MCF 10A (cell line): Measurements from ENCODE around the gene TGFB2. TPM values are rescaled to one million over a fixed set of nuclear protein-coding genes. Genes with fewer than 3 reads are reported as not detected.
A peak's percentile ranks its signal among the peaks of the same experiment; 100 is the strongest.

Source experiments
- BruUV-seq: library from RNA; stranded (reverse); fragments of 400-500 nt; replicated peaks from 2 replicates; lab custom pipeline; 2021; lab: Mats Ljungman, UMichigan
- CTCF ChIA-PET: fragments of 300-600 bp; sonication (Branson Sonifier 250); formaldehyde crosslinking; extraction: SDS; loops from one replicate; lab custom pipeline; 2021; ENCODE audit warnings: antibody characterized with exemption, inconsistent platforms; lab: Yijun Ruan, JAX
- POLR2A ChIA-PET: fragments of 300-600, 350-650 bp; sonication (Branson Sonifier 250); formaldehyde crosslinking; extraction: SDS; loops from one replicate; lab custom pipeline; 2020; ENCODE audit warnings: antibody characterized with exemption, inconsistent platforms; lab: Yijun Ruan, JAX
- DNase-seq: peaks from one replicate; pipeline ENCODE4 v3.0.0-alpha.2; 2018; ENCODE audit not compliant: unreplicated experiment
- H3K27ac Mint-ChIP-seq: one replicate; pipeline ENCODE4 v1.8.0; 2022; ENCODE audit warnings: mild to moderate bottlenecking, low read depth, mixed read lengths; ENCODE audit not compliant: unreplicated experiment
- H3K27me3 Mint-ChIP-seq: one replicate; pipeline ENCODE4 v1.8.0; 2022; ENCODE audit warnings: mixed read lengths; ENCODE audit not compliant: insufficient read depth, unreplicated experiment
- H3K36me3 Mint-ChIP-seq: one replicate; pipeline ENCODE4 v1.8.0; 2022; ENCODE audit warnings: mild to moderate bottlenecking, moderate library complexity, mixed read lengths; ENCODE audit not compliant: insufficient read depth, unreplicated experiment
- H3K4me1 Mint-ChIP-seq: one replicate; pipeline ENCODE4 v1.8.0; 2022; ENCODE audit warnings: mixed read lengths; ENCODE audit not compliant: insufficient read depth, unreplicated experiment
- H3K4me3 Mint-ChIP-seq: one replicate; pipeline ENCODE4 v1.8.0; 2022; ENCODE audit warnings: mild to moderate bottlenecking, moderate library complexity, mixed read lengths; ENCODE audit not compliant: unreplicated experiment
- H3K9me3 Mint-ChIP-seq: one replicate; pipeline ENCODE4 v1.8.0; 2022; ENCODE audit warnings: mixed read lengths; ENCODE audit not compliant: unreplicated experiment
- intact Hi-C: fragments of 100-400 bp; cut with micrococcal nuclease; formaldehyde crosslinking; loops from 2 replicates; pipeline ENCODE4 v1.14.1; 2022
- total RNA-seq: library from RNA; stranded (reverse); gene quantifications from 2 replicates; pipeline ENCODE4 v1.2.3, GENCODE V29; 2022
- TF ChIP-seq, protein P1 (sequence below): fragments of 200-600 bp; IDR thresholded peaks from one replicate; pipeline ENCODE4 v1.8.0; 2022; ENCODE audit warnings: antibody characterized with exemption, mild to moderate bottlenecking; ENCODE audit not compliant: unreplicated experiment

TGFB2 gene
- total RNA-seq, 1 experiment from 2014 or later, result 6.3 TPM

DNA sequence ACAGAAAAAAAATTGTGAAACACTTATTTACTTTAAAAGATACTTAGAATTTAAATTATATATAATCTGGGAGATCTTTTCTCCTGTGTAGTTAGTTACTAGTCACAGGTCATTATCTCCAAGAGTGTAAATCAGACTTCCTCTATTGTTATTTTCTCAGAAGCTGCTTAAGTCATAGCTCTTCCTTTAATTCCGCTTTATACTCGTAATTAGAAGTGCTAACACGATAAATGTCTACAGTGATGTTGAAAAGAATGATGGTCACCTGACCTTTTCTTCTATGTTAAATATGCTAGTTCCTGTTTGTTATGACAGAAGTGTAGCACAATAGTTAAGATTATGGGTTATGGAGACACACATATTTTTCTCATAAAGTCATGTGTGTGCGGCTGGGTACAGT lies 123.6 kb downstream of the TGFB2 start:
- Mint-ChIP-seq H3K4me3 (no peak overlapping the region), H3K27me3 (no peaks in the 10 kb centered on the region), H3K4me1 (peaks cover 11% of the 10 kb centered on the region), H3K9me3 (no peaks in the 10 kb centered on the region), H3K36me3 (no peaks in the 10 kb centered on the region), H3K27ac (no peak overlapping the region)
- POLR2A ChIA-PET, result interaction anchor here (0.9 to 1.0 kb wide), 2 partner anchors 9 to 47 kb away, joined by 3 to 6 read pairs; no protein-coding TSS in a partner anchor
- intact Hi-C loops, result no loop called here
- TF ChIP-seq, protein P1, sequence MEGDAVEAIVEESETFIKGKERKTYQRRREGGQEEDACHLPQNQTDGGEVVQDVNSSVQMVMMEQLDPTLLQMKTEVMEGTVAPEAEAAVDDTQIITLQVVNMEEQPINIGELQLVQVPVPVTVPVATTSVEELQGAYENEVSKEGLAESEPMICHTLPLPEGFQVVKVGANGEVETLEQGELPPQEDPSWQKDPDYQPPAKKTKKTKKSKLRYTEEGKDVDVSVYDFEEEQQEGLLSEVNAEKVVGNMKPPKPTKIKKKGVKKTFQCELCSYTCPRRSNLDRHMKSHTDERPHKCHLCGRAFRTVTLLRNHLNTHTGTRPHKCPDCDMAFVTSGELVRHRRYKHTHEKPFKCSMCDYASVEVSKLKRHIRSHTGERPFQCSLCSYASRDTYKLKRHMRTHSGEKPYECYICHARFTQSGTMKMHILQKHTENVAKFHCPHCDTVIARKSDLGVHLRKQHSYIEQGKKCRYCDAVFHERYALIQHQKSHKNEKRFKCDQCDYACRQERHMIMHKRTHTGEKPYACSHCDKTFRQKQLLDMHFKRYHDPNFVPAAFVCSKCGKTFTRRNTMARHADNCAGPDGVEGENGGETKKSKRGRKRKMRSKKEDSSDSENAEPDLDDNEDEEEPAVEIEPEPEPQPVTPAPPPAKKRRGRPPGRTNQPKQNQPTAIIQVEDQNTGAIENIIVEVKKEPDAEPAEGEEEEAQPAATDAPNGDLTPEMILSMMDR, result no peak
- CTCF ChIA-PET, result interaction anchor here (0.6 to 1.3 kb wide), 4 partner anchors 9 to 475 kb away, joined by 3 to 6 read pairs (median 4); no protein-coding TSS in a partner anchor
- BruUV-seq, result no TSS peak
- no peak for DNase-seq

DNA sequence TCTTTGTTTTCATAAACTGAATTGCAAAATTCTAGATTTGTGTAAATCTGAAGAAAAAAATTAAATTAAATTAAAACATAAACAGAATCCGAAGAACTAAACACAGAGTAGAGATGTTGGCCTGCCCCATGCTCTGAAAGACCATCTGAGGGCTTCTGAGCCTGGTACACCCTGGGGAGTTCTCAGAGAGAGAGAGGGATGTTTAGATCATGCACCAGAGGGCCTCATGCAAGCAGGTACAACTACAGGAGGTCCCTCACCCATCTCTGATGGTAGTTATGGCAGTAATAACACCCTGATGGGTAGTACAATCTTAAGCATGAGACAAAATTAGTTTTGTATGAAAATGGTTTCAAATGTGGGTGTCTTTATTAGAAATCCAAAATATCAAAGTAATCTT lies 127.7 kb downstream of the TGFB2 start:
- no TSS peak for BruUV-seq
- DNase-seq, result no peak
- H3K36me3 Mint-ChIP-seq, result no peaks in the 10 kb centered on the region
- intact Hi-C loops, result no loop called here
- ChIA-PET CTCF (no interaction called here), POLR2A (no interaction called here)
- TF ChIP-seq, protein P1, result no peak
- peak overlapping the region; percentile 36 for H3K27ac Mint-ChIP-seq
- H3K9me3 Mint-ChIP-seq, result no peaks in the 10 kb centered on the region
- no peak overlapping the region for H3K4me3 Mint-ChIP-seq
- H3K4me1 Mint-ChIP-seq, result peaks cover 30% of the 10 kb centered on the region
- H3K27me3 Mint-ChIP-seq, result no peaks in the 10 kb centered on the region

DNA sequence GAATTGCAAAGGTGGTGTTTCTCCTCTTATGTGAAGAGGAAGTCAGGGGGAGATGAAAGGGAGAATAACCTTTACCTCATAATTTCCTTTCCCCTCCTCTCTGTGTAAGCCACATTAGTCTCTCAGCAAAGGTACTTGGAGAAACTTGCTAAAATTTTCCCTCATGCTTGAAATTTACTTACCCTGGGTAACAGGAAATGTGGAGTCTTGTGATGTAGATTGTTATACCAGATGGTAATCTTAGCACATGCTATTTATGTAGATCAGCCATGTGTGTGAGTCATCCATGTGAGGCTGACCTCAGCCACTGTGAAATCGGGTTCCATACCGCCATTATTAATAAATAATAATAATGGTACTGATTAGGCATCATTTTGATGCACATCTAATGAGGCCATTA lies 128.4 kb downstream of the TGFB2 start:
- TF ChIP-seq, protein P1, result no peak
- Mint-ChIP-seq H3K4me3 (no peak overlapping the region), H3K4me1 (peaks cover 35% of the 10 kb centered on the region), H3K36me3 (no peaks in the 10 kb centered on the region), H3K9me3 (peaks cover 4% of the 10 kb centered on the region), H3K27me3 (no peaks in the 10 kb centered on the region), H3K27ac (peak overlapping the region; percentile 36)
- ChIA-PET POLR2A (interaction anchor here (0.6 kb wide), 1 partner anchor 233 kb away, joined by 3 read pairs; no protein-coding TSS in a partner anchor), CTCF (interaction anchor here (0.6 kb wide), 3 partner anchors 299 to 1755 kb away, joined by 3 to 6 read pairs (median 3); no protein-coding TSS in a partner anchor)
- BruUV-seq, result no TSS peak
- intact Hi-C loops, result no loop called here
- DNase-seq, result peak; percentile 52

- ChIA-PET CTCF (interaction anchor here (0.6 to 0.8 kb wide), 4 partner anchors 86 to 1755 kb away, joined by 3 to 6 read pairs (median 3); no protein-coding TSS in a partner anchor), POLR2A (interaction anchor here (0.6 kb wide), 1 partner anchor 191 kb away, joined by 3 read pairs; no protein-coding TSS in a partner anchor)
- DNase-seq, result no peak
- intact Hi-C loops, result no loop called here
- Mint-ChIP-seq H3K27me3 (no peaks in the 10 kb centered on the region), H3K4me3 (no peak overlapping the region), H3K36me3 (no peaks in the 10 kb centered on the region), H3K9me3 (peaks cover 7% of the 10 kb centered on the region), H3K4me1 (peaks cover 41% of the 10 kb centered on the region), H3K27ac (no peak overlapping the region)
- TF ChIP-seq, protein P1, result no peak
- no TSS peak for BruUV-seq
Observed at GRCh38 chr1:218474128-218474527, 129.0 kb downstream of the TGFB2 start.
